ENCODE measurements around the gene NOC3L. TPM values are rescaled to one million over a fixed set of nuclear protein-coding genes. Genes with fewer than 3 reads are reported as not detected.

NOC3L gene
- total RNA-seq, 1 experiment from 2014 or later: 41.2 TPM

DNA sequence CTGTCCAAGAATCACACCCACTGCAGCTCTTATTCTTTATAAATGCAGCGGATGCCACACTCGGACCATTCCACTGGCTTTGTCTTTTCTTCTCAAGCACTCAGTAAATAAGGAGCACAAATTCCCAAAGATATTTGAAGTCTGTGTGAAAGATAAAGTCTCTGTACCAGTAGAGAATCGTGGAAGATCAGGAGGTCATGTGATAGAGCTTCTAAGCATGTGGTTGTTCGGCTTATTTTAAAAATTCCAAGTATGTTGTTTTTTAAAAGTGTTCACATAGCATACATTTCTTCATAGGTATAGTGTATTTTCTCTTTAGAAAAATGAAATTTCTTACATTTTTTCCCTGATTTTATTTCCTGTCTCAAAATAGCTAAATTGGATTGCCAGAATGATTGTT, 75.8 kb downstream of the NOC3L start:
- Histone ChIP-seq H3K4me1 (ENCODE audit: control insufficient read depth, insufficient read depth, low read length) (no peaks in the 10 kb centered on the region), H3K9me3 (ENCODE audit: control insufficient read depth, insufficient read depth, low read depth, low read length) (no peaks in the 10 kb centered on the region), H3K27me3 (ENCODE audit: control insufficient read depth, insufficient read depth, low read length) (no peaks in the 10 kb centered on the region), H3K4me3 (ENCODE audit: low read depth in 2 of 2, low read length in 2 of 2) (no peak overlapping the region), H3K36me3 (ENCODE audit: control insufficient read depth, insufficient read depth, low read length) (peaks cover 25% of the 10 kb centered on the region), H3K27ac (ENCODE audit: low read length) (no peak overlapping the region)
- ChIA-PET POLR2A (interaction anchor here (0.6 kb wide), 1 partner anchor 22 kb away, joined by 4 read pairs; no protein-coding TSS in a partner anchor), CTCF (no interaction called here)
- ATAC-seq (no peak), DNase-seq (ENCODE audit: low read depth, low spot score) (no peak)
- in situ Hi-C loops (cut with HindIII; ENCODE audit: low pct_unique_long_range_greater_than_20kb, low sequenced_read_pairs): no loop called here
- no peak for TF ChIP-seq SIN3A (IDR thresholded peaks at IDR 0.05; ENCODE audit: borderline replicate concordance, insufficient read depth, low read depth, low read length)
- TF ChIP-seq CTCF (IDR thresholded peaks at IDR 0.05): no peak
- TF ChIP-seq TCF7L2 (IDR thresholded peaks at IDR 0.05; ENCODE audit: low read depth, low read length): no peak
- no peak for TF ChIP-seq POLR2AphosphoS5 (IDR thresholded peaks at IDR 0.05; ENCODE audit: low read depth, low read length)
- TF ChIP-seq, protein P1, sequence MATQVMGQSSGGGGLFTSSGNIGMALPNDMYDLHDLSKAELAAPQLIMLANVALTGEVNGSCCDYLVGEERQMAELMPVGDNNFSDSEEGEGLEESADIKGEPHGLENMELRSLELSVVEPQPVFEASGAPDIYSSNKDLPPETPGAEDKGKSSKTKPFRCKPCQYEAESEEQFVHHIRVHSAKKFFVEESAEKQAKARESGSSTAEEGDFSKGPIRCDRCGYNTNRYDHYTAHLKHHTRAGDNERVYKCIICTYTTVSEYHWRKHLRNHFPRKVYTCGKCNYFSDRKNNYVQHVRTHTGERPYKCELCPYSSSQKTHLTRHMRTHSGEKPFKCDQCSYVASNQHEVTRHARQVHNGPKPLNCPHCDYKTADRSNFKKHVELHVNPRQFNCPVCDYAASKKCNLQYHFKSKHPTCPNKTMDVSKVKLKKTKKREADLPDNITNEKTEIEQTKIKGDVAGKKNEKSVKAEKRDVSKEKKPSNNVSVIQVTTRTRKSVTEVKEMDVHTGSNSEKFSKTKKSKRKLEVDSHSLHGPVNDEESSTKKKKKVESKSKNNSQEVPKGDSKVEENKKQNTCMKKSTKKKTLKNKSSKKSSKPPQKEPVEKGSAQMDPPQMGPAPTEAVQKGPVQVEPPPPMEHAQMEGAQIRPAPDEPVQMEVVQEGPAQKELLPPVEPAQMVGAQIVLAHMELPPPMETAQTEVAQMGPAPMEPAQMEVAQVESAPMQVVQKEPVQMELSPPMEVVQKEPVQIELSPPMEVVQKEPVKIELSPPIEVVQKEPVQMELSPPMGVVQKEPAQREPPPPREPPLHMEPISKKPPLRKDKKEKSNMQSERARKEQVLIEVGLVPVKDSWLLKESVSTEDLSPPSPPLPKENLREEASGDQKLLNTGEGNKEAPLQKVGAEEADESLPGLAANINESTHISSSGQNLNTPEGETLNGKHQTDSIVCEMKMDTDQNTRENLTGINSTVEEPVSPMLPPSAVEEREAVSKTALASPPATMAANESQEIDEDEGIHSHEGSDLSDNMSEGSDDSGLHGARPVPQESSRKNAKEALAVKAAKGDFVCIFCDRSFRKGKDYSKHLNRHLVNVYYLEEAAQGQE (IDR thresholded peaks at IDR 0.05; ENCODE audit: insufficient read depth in 1 of 2, low read depth in 2 of 2, low read length in 1 of 2): no peak
- intact Hi-C loops (cut with micrococcal nuclease; ENCODE audit: unreplicated experiment): no loop called here
- BruUV-seq (replicated peaks): no TSS peak

GRCh38 chr10:94285271-94285670, 77.5 kb downstream of the NOC3L start:
- Histone ChIP-seq H3K27ac (ENCODE audit: low read length) (no peak overlapping the region), H3K27me3 (ENCODE audit: control insufficient read depth, insufficient read depth, low read length) (no peaks in the 10 kb centered on the region), H3K36me3 (ENCODE audit: control insufficient read depth, insufficient read depth, low read length) (peaks cover 25% of the 10 kb centered on the region), H3K9me3 (ENCODE audit: control insufficient read depth, insufficient read depth, low read depth, low read length) (no peaks in the 10 kb centered on the region), H3K4me3 (ENCODE audit: low read depth in 2 of 2, low read length in 2 of 2) (no peak overlapping the region), H3K4me1 (ENCODE audit: control insufficient read depth, insufficient read depth, low read length) (no peaks in the 10 kb centered on the region)
- ChIA-PET POLR2A (no interaction called here), CTCF (no interaction called here)
- intact Hi-C loops (cut with micrococcal nuclease; ENCODE audit: unreplicated experiment): no loop called here
- in situ Hi-C loops (cut with HindIII; ENCODE audit: low pct_unique_long_range_greater_than_20kb, low sequenced_read_pairs): no loop called here
- TF ChIP-seq CTCF (IDR thresholded peaks at IDR 0.05) (no peak), POLR2AphosphoS5 (IDR thresholded peaks at IDR 0.05; ENCODE audit: low read depth, low read length) (no peak), SIN3A (IDR thresholded peaks at IDR 0.05; ENCODE audit: borderline replicate concordance, insufficient read depth, low read depth, low read length) (no peak), TCF7L2 (IDR thresholded peaks at IDR 0.05; ENCODE audit: low read depth, low read length) (no peak)
- TF ChIP-seq, protein P1 (IDR thresholded peaks at IDR 0.05; ENCODE audit: insufficient read depth in 1 of 2, low read depth in 2 of 2, low read length in 1 of 2): no peak
- DNase-seq (ENCODE audit: low read depth, low spot score) (no peak), ATAC-seq (no peak)
- no TSS peak for BruUV-seq (replicated peaks)

Other genes starting within 250 kb of the NOC3L start
- 23.7 TPM for gene TBC1D12, start 39.6 kb upstream of the NOC3L start, total RNA-seq (2021; ENCODE audit: unreplicated experiment)
- gene HELLS, start 182.8 kb upstream of the NOC3L start, total RNA-seq (2021; ENCODE audit: unreplicated experiment): 145 TPM